Islet of Langerhans (tissue), 1 donor: ENCODE data around the gene PLAGL1.
"Not testable (repeated sequence)": the region's sequence is repeated elsewhere in the genome, so short reads cannot be mapped to it uniquely, and the experiment has no call there.

Experiments used
- FAIRE-seq: peaks from one replicate; lab custom pipeline; 2011; peaks lifted over from hg19 to GRCh38; lab: Jason Lieb, UNC

The PLAGL1 gene

DNA sequence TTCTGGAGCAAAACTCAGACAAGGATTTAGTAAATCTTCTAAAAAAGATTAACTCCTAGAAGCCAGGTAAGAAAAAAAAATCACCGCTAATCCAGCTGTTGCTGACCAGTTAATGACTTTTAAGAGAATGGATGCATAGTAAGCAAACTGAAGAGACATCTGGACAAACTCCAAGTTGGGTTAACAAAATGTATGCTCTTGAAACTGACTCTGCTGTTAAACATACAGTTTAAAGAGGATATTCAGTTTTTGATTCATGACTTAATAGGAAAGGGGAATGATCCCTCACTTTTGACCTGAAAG lies 70.4 kb downstream of the PLAGL1 start:
- FAIRE-seq = no peak

DNA sequence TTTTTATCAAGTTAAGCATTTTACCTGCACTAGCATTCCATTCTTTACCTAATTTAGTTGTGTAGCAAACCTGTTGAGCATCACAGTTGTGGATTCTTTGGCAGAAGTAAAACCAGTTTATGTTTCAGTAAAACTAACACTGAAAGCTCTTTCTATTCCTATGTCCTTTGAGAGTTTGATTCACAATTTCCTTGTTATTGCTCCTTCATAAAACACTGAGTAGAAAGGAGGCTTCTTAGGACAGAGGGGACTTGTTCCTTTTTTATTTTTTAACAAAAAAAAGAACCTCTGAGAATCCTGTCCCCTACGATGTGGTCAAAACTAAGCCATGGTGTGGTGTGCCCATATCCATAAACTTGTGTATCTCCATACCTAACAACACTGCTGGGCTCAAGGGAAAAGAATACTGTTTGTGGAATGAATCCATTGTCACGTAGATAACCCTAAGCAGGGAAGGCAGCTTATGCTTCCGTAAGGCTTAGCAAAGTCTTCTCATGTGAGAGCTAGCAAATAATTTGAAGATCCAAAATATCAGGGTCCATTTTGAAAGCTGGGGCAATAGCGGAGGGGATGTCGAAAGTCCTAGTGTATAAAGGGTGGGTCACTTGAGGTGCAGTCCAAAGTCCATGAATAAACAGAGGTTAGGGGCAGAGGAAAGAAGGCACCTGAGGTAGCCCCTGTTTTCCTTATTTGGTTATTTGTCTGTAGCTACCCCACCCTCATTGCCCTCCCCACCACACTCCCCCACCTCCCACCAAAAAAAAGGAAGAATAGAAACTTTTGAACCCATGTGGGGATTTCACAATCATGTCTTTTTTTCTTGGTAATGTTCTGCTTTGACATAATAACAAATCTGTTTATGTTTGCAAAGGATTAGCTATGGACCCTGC lies 71.0 kb downstream of the PLAGL1 start:
- no peak for FAIRE-seq

DNA sequence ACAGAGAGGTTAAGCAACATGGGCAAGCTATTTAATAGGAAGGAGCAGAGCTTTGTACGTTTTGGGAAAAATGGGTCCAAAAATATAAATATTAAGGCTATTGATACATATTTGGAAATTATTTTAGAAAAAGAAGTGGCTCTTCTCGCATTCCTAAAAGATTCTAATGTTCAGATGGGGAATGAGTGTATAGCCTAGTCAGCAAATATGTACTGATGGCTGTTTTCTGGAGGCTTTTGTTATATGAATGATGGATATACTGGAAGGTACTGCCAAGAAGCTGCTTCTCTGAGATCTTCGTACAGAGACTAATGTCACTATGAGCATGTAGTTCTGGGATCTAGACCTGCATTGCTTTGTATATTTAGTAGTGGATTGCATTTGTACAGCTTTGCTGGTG lies 71.7 kb downstream of the PLAGL1 start:
- no peak for FAIRE-seq

DNA sequence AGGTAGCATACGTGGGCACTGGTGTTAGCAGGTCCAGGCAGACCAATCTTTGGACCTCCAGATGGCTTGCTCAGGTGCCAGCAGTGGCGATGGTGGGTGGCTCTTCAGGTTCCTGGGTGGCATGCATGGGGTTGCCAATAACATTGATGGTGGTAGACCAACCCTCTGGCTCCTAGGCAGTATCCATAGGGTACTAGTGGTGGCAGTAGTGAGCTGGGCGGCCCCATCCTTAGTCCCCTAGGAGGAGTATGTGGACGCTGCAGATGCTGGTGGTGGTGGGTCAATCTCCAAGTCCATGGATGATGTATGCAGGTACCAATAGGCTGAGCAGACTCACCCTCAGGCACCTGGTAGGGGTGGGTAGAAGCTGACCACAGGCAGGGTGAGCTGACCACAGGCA lies 73.2 kb downstream of the PLAGL1 start:
- FAIRE-seq = no peak

DNA sequence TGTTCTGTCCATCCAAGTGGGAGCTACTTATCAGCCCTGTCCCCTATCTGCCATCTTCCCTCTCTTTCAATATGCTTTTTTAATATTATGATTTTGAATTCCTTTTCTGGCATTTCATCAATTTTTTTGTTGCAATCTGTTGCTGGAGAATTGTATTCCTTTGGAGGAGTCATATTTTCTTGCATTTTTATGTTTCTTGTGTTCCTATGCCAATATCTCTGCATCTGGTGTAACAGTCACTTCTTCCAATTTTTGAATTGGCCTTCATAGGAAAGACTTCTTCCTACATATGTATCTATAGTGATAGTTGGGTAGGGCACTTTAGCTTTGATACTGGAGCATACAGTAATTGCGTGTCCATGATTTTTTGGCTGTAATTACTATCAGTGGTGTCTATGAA lies 73.7 kb downstream of the PLAGL1 start:
- FAIRE-seq = no peak

DNA sequence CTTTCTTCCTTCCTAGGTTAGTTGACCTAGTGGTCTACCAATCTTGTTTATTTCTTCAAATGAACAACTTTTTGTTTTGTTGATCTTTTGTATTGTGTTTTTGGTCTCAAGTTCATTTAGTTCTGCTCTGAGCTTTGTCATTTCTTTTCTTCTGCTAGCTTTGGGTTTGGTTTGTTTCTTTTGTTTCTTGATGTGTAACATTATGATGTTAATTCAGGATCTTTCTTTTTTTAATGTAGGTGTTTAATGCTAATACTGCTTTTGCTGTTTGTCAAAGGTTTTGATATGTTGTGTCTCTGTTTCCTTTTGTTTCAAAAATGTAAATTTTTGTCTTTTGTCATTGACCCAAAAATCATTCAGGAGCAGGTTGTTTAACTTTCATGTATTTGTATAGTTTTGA lies 78.1 kb downstream of the PLAGL1 start:
- FAIRE-seq = no peak

DNA sequence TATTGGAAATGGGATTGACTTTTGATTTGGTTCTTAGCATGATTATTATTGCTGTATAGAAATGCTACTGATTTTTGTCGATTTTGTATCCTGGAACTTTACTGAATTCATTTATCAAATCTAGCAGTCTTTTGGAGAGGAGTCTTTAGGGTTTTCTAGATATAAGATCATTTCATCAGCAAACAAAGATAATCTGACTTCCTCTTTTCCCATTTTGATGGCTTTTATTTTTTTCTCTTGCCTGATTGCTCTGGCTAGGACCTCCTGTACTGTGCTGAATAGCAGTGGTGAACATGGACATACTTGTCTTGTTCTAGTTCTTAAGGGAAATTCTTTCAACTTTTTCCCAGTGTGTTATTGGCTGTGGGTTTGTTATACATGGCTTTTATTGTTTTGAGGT lies 79.2 kb downstream of the PLAGL1 start:
- no peak for FAIRE-seq

DNA sequence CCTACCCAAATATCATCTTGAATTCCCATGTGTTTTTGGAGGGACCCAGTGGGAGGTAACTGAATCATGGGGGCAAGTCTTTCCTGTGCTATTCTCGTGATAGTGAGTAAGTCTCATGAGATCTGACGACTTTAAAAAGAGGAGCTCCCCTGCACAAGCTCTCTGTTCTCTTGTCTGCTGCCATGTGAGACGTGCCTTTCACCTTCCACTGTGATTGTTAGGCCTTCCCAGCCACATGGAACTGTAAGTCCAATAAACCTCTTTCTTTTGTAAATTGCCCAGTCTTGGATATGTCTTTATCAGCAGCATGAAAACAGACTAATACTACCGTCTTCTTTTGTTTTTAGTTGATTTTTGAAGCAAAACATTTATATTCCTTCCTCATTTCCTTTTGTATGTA lies 91.0 kb downstream of the PLAGL1 start:
- not testable (repeated sequence) for FAIRE-seq

DNA sequence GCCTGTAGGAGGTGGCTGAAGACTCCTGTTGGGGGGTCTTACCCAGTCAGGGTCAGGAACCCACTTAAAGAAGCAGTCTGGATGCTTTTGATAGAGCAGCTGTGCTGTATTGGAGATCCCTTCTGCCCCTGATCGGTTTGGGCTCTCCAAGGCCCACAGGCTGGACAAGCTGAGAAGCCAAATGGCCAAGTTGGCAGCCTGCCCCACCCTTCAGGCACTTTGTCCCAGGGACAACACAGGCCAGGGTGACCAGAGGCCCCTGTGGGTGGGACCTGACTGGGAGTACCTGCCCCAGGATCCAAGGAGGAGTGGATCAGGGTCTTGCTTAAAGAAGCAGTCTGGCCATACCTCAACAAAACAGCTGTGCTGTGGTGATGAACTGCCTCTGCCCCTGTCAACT lies 95.4 kb downstream of the PLAGL1 start:
- FAIRE-seq = no peak

DNA sequence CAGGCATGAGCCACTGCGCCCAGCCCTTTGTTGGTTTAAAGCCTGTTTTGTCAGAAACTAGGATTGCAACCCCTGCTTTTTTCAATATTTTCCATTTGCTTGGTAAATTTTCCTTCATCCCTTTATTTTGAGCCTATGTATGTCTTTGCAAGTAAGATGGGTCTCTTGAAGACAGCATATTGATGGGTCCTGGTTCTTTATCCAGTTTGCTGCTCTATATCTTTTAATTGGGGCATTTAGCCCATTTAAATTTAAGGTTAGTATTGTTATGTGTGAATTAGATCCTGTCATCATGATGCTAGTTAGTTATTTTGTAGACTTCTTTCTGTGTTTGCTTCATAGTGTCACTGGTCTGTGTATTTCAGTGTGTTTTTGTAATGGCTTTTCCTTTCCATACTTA lies 97.0 kb downstream of the PLAGL1 start:
- FAIRE-seq = no peak

DNA sequence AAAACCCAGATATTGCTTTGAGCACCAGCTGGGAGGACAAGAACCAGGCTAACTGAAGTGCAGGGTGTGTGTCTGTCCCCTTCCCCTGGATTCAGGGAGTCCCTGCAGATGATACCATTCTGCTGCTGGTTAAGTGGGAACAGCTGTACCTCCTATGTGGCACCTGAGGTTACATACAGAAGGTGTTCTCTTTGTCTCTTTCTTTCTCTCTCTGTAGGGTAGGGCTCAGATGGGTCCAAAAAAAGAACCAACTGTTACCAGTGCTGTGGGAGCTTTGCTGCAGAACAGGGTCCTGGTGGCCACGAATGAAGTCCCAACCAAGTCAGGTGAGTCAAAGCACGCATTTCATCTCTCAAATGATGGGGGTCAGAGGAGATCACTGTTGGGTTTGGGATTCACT lies 105.2 kb downstream of the PLAGL1 start:
- no peak for FAIRE-seq

DNA sequence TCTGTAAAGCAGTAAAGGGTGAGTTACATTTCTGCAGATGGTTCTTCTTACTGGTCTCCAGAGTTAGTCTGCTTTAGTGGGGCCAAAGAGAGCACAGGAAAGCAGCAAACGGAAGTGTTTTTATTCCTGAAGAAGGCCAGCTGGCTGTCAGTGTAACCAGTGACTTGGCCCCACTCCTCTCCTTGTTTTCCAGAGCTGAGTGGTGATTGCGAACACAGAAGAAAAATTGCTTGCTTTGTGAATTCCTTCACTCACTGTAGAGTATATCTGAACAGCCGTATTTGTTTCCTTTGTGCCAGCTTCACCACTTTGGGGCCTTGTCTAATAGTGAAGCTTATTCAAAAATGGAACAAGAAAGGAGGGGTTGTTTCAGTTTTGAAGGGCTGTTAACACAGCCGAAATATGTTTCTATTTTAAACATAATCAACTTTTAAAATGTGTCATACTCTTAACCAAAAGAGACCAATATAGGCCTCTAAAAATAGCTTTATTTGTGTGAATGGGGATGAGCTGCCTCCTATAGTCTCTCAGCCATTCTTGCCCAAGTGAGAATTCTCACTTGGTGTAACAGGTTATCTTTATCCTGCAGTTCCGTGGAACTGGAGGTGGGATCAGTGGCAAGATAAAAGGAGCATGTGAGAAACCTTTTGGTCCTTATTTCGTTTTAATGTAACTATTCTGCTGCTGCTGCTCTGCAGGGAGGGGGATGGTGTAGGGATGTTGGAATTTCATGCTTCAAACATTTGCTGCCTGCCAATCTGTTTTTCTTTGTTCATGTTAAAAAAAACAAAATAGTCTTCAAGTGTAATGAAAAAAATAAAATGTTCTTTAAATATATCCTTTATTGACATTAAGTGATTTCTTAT lies 105.9 kb downstream of the PLAGL1 start:
- no peak for FAIRE-seq

DNA sequence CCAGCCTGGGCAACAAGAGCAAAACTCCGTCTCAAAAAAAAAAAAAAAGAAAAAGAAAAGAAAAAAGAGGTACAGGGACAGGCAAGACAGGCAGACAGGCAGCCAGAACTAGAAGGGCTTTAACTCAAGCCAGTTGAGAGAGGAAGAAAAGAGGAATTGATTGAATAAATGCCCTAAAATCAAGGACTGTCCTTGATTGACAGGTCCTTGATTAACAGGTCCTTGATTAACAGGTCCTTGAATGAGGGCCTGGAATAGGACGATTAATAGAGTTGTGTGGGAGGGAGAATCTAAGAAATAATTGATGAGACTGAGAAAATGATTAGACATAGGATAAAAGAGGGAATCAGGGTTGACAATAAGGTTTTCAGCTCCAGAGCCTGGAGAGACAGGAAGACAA lies 107.7 kb downstream of the PLAGL1 start:
- FAIRE-seq = no peak

DNA sequence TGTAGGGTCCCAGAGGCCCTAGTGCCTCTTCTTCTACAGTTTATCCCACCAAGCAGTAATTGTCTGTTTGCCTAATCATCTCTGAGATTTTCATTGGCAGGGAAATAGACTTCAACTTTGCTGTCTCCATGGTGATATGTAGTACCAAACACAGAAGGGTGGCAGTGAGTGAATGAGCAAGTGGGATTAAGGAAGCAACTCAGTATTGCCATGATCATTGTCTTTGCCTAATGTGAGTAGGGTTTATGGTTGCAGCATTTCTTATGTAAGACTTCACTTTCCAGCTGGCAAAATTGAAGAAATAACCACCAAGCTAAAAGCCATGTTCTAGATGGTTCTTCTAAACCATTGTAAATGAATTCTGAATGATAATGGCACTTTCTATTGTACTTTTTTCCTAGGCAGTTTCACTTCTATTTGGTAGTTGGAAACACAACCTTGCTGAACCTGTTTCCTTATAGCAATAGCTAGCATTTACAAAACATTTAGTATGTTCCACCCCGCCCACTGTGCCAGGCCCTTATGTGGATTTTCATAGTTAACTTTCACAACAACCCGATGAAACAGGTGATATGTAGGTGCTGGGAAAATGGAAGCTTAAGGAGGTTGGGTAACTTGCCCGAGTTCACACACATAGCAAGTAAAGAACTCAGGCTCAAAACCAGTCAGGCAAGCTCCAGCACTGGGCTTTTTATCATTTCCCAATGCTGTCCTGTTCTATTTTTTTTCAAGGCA lies 111.8 kb downstream of the PLAGL1 start:
- no peak for FAIRE-seq

DNA sequence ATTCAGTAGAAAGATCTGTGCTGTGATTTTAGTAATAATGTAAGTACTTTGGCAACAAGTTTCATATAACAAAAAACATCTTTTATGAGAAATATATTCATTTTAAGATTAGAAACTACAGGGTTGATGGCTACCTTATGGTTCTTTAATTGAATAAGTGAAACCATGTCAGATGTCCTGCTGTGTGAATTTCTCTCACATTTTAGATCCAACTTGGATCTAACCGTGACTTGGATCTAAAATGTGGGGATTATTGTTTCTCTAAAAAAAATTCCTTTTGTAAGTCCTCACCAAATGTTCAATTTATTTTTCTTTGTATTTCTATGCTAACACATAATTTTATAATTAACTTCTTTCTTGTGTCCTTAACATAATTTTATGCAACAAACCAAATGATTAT lies 113.4 kb downstream of the PLAGL1 start:
- no peak for FAIRE-seq
